Stomach (tissue), 4 donors: ENCODE data around the gene RPE65.

ENCODE experiments used
- POLR2A ChIP-seq, 4 donors: fragments of 450-650 bp; IDR thresholded peaks; one replicate each; pipeline ENCODE4 v1.6.1; 2016; ENCODE audit warnings: antibody characterized with exemption in 4 of 4, control low read depth in 2 of 4, mild to moderate bottlenecking in 1 of 4, moderate library complexity in 1 of 4
- POLR2AphosphoS5 ChIP-seq, 3 donors: sonication (generic); formaldehyde crosslinking; IDR thresholded peaks; one replicate each; pipeline ENCODE4 v1.6.1; 2016; ENCODE audit warnings: antibody characterized with exemption in 3 of 3

DNA sequence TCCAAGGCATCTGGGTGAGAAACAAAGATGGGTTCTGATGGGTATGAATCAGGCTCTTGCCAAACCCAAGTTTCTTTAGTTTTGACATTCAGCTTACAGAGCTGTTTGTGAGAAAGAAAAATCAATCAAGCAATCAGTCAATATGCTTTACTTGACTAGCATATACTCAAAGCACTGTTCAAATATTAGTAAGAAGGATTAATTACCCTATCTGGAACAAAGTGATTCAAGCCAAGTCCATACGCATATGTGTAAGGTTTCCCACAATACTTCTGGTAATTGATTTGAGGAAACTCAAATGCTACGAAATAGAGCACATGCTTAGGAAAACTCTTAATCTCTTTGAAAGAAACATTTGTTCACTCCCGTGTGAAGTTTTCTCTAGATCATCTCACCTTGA, 18.7 kb downstream of the RPE65 start:
- TF ChIP-seq POLR2A (IDR thresholded peaks at IDR 0.05) (no peak), POLR2AphosphoS5 (IDR thresholded peaks at IDR 0.05) (no peak)
